CD4-positive, alpha-beta T cell (primary cell): Measurements from ENCODE around the gene DYRK1A. TPM values are rescaled to one million over a fixed set of nuclear protein-coding genes. Genes with fewer than 3 reads are reported as not detected.

Experiments used
- ATAC-seq: fragments of 200-7000 bp; cut with Tn5 transposase; one replicate; pipeline ENCODE4 v1.10.0; 2022; ENCODE audit warnings: mild to moderate bottlenecking; ENCODE audit not compliant: poor library complexity
- CTCF ChIA-PET: fragments of 350-600 bp; sonication (Branson Sonifier 250); formaldehyde crosslinking; loops from one replicate; lab custom pipeline; 2021; ENCODE audit warnings: antibody characterized with exemption, inconsistent platforms; lab: Charles Lee
- POLR2A ChIA-PET: fragments of 350-600 bp; sonication (Branson Sonifier 250); formaldehyde crosslinking; loops from one replicate; lab custom pipeline; 2021; ENCODE audit warnings: antibody characterized with exemption, inconsistent platforms; lab: Charles Lee
- DNase-seq, 14 experiments: peaks; one replicate each; pipeline ENCODE4 v3.0.0-alpha.2; 2013 to 2020; ENCODE audit warnings: mixed read lengths in 2 of 14
- H3K27ac ChIP-seq, 2 donors: one replicate each; pipeline versions ENCODE4 v1.5.1 to v1.7.0; 2013; ENCODE audit warnings: low read length in 2 of 2, low read depth in 1 of 2, mild to moderate bottlenecking in 1 of 2
- H3K27me3 ChIP-seq, 2 experiments: 1 replicate in 1 of 2; 2 replicates in 1 of 2; pipeline versions ENCODE4 v1.6.1 to v1.7.0; 2013; ENCODE audit warnings: low read length in 2 of 2, control low read depth in 1 of 2, mild to moderate bottlenecking in 1 of 2, moderate library complexity in 1 of 2; ENCODE audit not compliant: insufficient read depth in 2 of 2, control insufficient read depth in 1 of 2
- H3K36me3 ChIP-seq: one replicate; pipeline ENCODE4 v1.6.1; 2013; ENCODE audit warnings: low read length, control low read depth; ENCODE audit not compliant: insufficient read depth
- H3K4me1 ChIP-seq: one replicate; pipeline ENCODE4 v1.6.1; 2013; ENCODE audit warnings: low read length, control low read depth; ENCODE audit not compliant: insufficient read depth
- H3K4me3 ChIP-seq: one replicate; pipeline ENCODE4 v1.5.1; 2013; ENCODE audit warnings: mild to moderate bottlenecking, low read length, moderate library complexity
- H3K9me3 ChIP-seq, 2 experiments: 1 replicate in 1 of 2; 2 replicates in 1 of 2; pipeline versions ENCODE4 v1.6.1 to v1.7.0; 2013; ENCODE audit warnings: low read length in 2 of 2, mild to moderate bottlenecking in 2 of 2, control low read depth in 1 of 2, moderate library complexity in 1 of 2; ENCODE audit not compliant: control insufficient read depth in 1 of 2, insufficient read depth in 1 of 2
- H3K27ac Mint-ChIP-seq: one replicate; pipeline ENCODE4 v1.8.0; 2020; ENCODE audit warnings: mixed read lengths
- H3K27me3 Mint-ChIP-seq: one replicate; pipeline ENCODE4 v1.8.0; 2021; ENCODE audit warnings: mixed read lengths
- H3K36me3 Mint-ChIP-seq: one replicate; pipeline ENCODE4 v1.8.0; 2021; ENCODE audit warnings: low read depth, mixed read lengths
- H3K4me1 Mint-ChIP-seq: one replicate; pipeline ENCODE4 v1.8.0; 2021; ENCODE audit warnings: low read depth, mixed read lengths
- H3K4me3 Mint-ChIP-seq: one replicate; pipeline ENCODE4 v1.8.0; 2020; ENCODE audit warnings: mild to moderate bottlenecking, mixed read lengths
- H3K9me3 Mint-ChIP-seq: one replicate; pipeline ENCODE4 v1.8.0; 2020; ENCODE audit warnings: mixed read lengths
- intact Hi-C, 2 experiments: fragments of 100-400 bp; cut with DNase I in 1 of 2; cut with micrococcal nuclease in 1 of 2; formaldehyde crosslinking; loops; one replicate each; pipeline versions ENCODE4 v1.15.1 to v1.9.0; 2023 to 2025; cut with DNase I, micrococcal nuclease
- total RNA-seq, 174 experiments: library from RNA in 2 of 174; stranded (reverse) in 2 of 174; gene quantifications; one replicate each; pipeline ENCODE4 v1.2.3 and lab custom pipeline; 2021 to 2026
- TF ChIP-seq, protein P1 (sequence below): fragments of 200-600 bp; IDR thresholded peaks from one replicate; pipeline ENCODE4 v1.8.0; 2022; ENCODE audit warnings: antibody characterized with exemption, mild to moderate bottlenecking

Gene DYRK1A
- total RNA-seq, 2 experiments from 2014 or later: 135 to 145 TPM

DNA sequence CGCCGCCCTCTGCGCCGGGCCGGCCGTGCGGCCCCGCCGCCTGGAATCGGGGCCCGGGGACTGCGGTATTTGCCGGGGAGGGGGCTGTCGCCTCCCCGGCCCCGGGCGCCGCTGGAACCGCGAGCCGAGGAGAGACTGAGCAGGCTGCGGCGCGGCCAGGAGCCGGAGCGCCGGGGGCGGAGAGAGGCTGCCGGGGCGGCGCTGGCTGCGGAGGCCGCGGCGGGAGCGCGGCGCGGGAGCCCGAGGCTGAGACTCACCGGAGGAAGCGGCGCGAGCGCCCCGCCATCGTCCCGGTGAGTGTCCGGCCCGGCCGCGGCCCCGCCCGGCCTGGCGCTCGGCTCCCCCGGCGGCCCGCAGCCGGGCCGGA lies 746 bp downstream of the DYRK1A start:
- H3K36me3 Mint-ChIP-seq: peaks cover 28% of the 10 kb centered on the region
- CTCF ChIA-PET: no interaction called here

DNA sequence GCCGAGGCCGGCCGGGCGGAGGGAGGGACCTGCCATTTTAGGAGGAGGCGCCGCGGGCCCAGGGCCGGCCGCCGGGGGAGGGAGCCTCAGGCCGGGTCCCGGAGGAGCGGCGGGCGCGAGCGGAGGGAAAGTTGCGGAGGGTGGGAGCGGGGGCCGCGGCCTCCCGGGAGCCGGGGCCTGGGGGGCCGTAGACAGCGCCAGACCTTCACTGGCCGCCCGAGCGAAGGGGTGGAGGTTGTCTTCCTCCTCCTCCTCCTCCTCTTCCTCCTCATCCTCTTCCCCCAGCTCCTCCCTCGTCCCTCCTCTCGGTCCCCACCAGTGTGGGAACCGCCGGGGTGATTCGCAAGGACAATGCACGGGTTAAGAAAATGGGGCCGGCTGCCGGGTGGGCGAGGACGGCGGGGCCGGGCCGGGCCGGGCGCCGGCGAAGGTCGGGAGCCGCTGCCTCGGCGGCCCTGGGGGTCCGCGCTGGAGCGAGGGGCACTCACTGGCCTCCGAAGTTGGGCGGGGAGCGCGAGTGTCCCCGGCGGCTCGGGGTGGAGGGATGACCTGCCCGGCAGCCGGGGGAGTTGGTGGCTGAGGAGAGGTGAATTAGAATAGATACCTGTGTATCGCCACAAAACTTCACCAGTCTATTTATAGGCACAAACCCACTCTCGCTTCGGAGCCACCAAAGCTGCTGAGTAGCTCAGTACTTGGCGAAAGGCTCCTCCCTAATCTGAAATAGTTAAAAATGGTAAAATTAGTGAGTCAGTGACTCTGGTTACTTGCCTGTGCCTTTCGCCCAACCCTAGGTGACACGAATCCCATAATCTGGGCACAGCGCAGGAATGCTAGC lies 1.3 kb downstream of the DYRK1A start:
- ATAC-seq (no peak), DNase-seq (peak in 12 of 14 experiments; percentile 7 to 55 (median 18))
- H3K4me3 ChIP-seq: peak overlapping the region; percentile 83
- H3K27me3 ChIP-seq: no peaks in the 10 kb centered on the region
- Mint-ChIP-seq H3K27me3 (no peaks in the 10 kb centered on the region), H3K9me3 (no peaks in the 10 kb centered on the region), H3K27ac (peak overlapping the region; percentile 77), H3K36me3 (peaks cover 28% of the 10 kb centered on the region), H3K4me3 (peak overlapping the region; percentile 96), H3K4me1 (peaks cover 65% of the 10 kb centered on the region)
- TF ChIP-seq, protein P1, sequence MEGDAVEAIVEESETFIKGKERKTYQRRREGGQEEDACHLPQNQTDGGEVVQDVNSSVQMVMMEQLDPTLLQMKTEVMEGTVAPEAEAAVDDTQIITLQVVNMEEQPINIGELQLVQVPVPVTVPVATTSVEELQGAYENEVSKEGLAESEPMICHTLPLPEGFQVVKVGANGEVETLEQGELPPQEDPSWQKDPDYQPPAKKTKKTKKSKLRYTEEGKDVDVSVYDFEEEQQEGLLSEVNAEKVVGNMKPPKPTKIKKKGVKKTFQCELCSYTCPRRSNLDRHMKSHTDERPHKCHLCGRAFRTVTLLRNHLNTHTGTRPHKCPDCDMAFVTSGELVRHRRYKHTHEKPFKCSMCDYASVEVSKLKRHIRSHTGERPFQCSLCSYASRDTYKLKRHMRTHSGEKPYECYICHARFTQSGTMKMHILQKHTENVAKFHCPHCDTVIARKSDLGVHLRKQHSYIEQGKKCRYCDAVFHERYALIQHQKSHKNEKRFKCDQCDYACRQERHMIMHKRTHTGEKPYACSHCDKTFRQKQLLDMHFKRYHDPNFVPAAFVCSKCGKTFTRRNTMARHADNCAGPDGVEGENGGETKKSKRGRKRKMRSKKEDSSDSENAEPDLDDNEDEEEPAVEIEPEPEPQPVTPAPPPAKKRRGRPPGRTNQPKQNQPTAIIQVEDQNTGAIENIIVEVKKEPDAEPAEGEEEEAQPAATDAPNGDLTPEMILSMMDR: no peak
- ChIA-PET POLR2A (interaction anchor here (1.2 to 4.7 kb wide), 5 partner anchors 13 to 101 kb away, joined by 3 to 32 read pairs (median 7); partner anchors contain the start of gene VPS26C), CTCF (interaction anchor here (1.1 kb wide), 1 partner anchor 95 kb away, joined by 4 read pairs; no protein-coding TSS in a partner anchor)
- H3K9me3 ChIP-seq: no peaks in the 10 kb centered on the region
- peak overlapping the region; percentile 69 to 73 for H3K27ac ChIP-seq
- H3K4me1 ChIP-seq: peaks cover 28% of the 10 kb centered on the region
- no peaks in the 10 kb centered on the region for H3K36me3 ChIP-seq
- intact Hi-C loops: loop anchor here (2.0 to 10.0 kb wide), 10 partner anchors 44 to 1947 kb away; partner anchors contain the start of genes BRWD1 (in 1 of the 2) and HLCS (in 1 of the 2)

More for the DNA sequence above, 746 bp downstream of the DYRK1A start:
- peak overlapping the region in 1 of 2 donors; percentile 99 for H3K27ac ChIP-seq
- H3K4me1 Mint-ChIP-seq: peaks cover 59% of the 10 kb centered on the region
- no peaks in the 10 kb centered on the region for H3K27me3 ChIP-seq
- no peaks in the 10 kb centered on the region for H3K27me3 Mint-ChIP-seq
- POLR2A ChIA-PET: interaction anchor here (1.2 to 4.7 kb wide), 3 partner anchors 13 to 100 kb away, joined by 3 to 32 read pairs (median 8); partner anchors contain the start of gene VPS26C
- H3K9me3 Mint-ChIP-seq: no peaks in the 10 kb centered on the region
- intact Hi-C loops: loop anchor here (2.0 to 10.0 kb wide), 9 partner anchors 45 to 1947 kb away; partner anchors contain the start of genes BRWD1 (in 1 of the 2) and HLCS (in 1 of the 2)
- H3K4me3 ChIP-seq: peak overlapping the region; percentile 83
- H3K36me3 ChIP-seq: no peaks in the 10 kb centered on the region
- peak in 6 of 14 experiments; percentile 16 to 43 (median 23) for DNase-seq
- no peak for ATAC-seq
- TF ChIP-seq, protein P1: no peak
- H3K27ac Mint-ChIP-seq: peak overlapping the region; percentile 99
- H3K4me3 Mint-ChIP-seq: no peak overlapping the region
- no peaks in the 10 kb centered on the region for H3K9me3 ChIP-seq
- peaks cover 23% of the 10 kb centered on the region for H3K4me1 ChIP-seq

GRCh38 chr21:37368541-37369279 lies 2.1 kb downstream of the DYRK1A start:
- ChIA-PET POLR2A (interaction anchor here (1.2 to 4.7 kb wide), 6 partner anchors 12 to 101 kb away, joined by 3 to 32 read pairs (median 5); partner anchors contain the start of gene VPS26C), CTCF (interaction anchor here (0.9 to 1.1 kb wide), 3 partner anchors 95 to 195 kb away, joined by 3 to 4 read pairs (median 4); no protein-coding TSS in a partner anchor)
- intact Hi-C loops: loop anchor here (2.0 to 10.0 kb wide), 7 partner anchors 44 to 1946 kb away; partner anchors contain the start of genes BRWD1 (in 1 of the 2) and HLCS (in 1 of the 2)
- Mint-ChIP-seq H3K4me1 (peaks cover 73% of the 10 kb centered on the region), H3K27ac (peak overlapping the region; percentile 77), H3K4me3 (peak overlapping the region; percentile 96), H3K27me3 (no peaks in the 10 kb centered on the region), H3K9me3 (no peaks in the 10 kb centered on the region), H3K36me3 (peaks cover 28% of the 10 kb centered on the region)
- Histone ChIP-seq H3K4me1 (peaks cover 30% of the 10 kb centered on the region), H3K9me3 (no peaks in the 10 kb centered on the region), H3K36me3 (no peaks in the 10 kb centered on the region), H3K4me3 (peak overlapping the region; percentile 83), H3K27me3 (no peaks in the 10 kb centered on the region), H3K27ac (peak overlapping the region; percentile 69 to 73)
- DNase-seq: peak in 3 of 14 experiments; percentile 18 to 62 (median 48)
- ATAC-seq: no peak
- TF ChIP-seq, protein P1: no peak
